Activated T-helper 1 cell treated with anti-CD3 and anti-CD28 coated beads, Interleukin-12 subunit alpha, Interleukin-12 subunit beta, Interleukin-2, Interleukin-4 antibody, amounts not matched to agents 30 ng/mL and 10 ng/mL and 1 ng/mL, durations not matched to agents 14 hours and 24 hours and 36 hours (primary cell): ENCODE data around the gene GABARAPL2. TPM values are rescaled to one million over a fixed set of nuclear protein-coding genes. Genes with fewer than 3 reads are reported as not detected.

Experiments
- total RNA-seq: library from RNA; stranded (reverse); gene quantifications from 2 replicates; pipeline ENCODE4 v1.2.3, GENCODE V29; 2022

Gene GABARAPL2
- total RNA-seq, 1 donor from 2014 or later = 62.7 TPM

Other genes starting within 250 kb of the GABARAPL2 start
- gene CFDP1, start 132.9 kb upstream of the GABARAPL2 start, total RNA-seq = 35.4 TPM in 2 replicates
- gene TMEM170A, start 101.7 kb upstream of the GABARAPL2 start, total RNA-seq = 42.1 and 42.7 TPM in 2 replicates
- gene CHST6, start 70.9 kb upstream of the GABARAPL2 start, total RNA-seq = not detected in 2 replicates
- not detected in 2 replicates for gene CHST5, start 30.3 kb upstream of the GABARAPL2 start, total RNA-seq
- 4.5 and 4.7 TPM in 2 replicates for gene TMEM231, start 10.1 kb upstream of the GABARAPL2 start, total RNA-seq
- 59.0 and 60.9 TPM in 2 replicates for gene ADAT1, start 56.9 kb downstream of the GABARAPL2 start, total RNA-seq
- 256 and 271 TPM in 2 replicates for gene KARS1, start 81.3 kb downstream of the GABARAPL2 start, total RNA-seq
- gene TERF2IP, start 81.4 kb downstream of the GABARAPL2 start, total RNA-seq = 94.3 and 98.5 TPM in 2 replicates
- not detected in 2 replicates for gene CPHXL2, start 110.6 kb downstream of the GABARAPL2 start, total RNA-seq
- gene DUXB, start 135.1 kb downstream of the GABARAPL2 start, total RNA-seq = not detected in 2 replicates
- not detected in 2 replicates for gene CPHXL, start 160.1 kb downstream of the GABARAPL2 start, total RNA-seq